ENCODE data around the gene KCNQ4. TPM values are rescaled to one million over a fixed set of nuclear protein-coding genes. Genes with fewer than 3 reads are reported as not detected.

The KCNQ4 gene
- total and polyA plus RNA-seq, 2 experiments from 2014 or later = 1.3 to 3.0 TPM

- Mint-ChIP-seq H3K4me3 (peak overlapping the region; percentile 6; the same call in 1 of the 3 replicates), H3K27me3 (ENCODE audit: insufficient read depth, low read depth, poor library complexity) (peaks cover 15% of the 10 kb centered on the region), H3K36me3 (ENCODE audit: low read depth) (no peaks in the 10 kb centered on the region; the same call in 2 of the 3 replicates), H3K27ac (peak overlapping the region; percentile 18), H3K4me1 (peaks cover 21% of the 10 kb centered on the region), H3K9me3 (no peaks in the 10 kb centered on the region)
- Histone ChIP-seq H4K20me1 (replicated peaks; ENCODE audit: insufficient read depth) (no peaks in the 10 kb centered on the region), H3K79me2 (replicated peaks; ENCODE audit: insufficient read depth) (no peaks in the 10 kb centered on the region), H3K27me3 (ENCODE audit: insufficient read depth) (no peaks in the 10 kb centered on the region), H3K4me2 (peak overlapping the region; percentile 35), H3K36me3 (ENCODE audit: insufficient read depth) (no peaks in the 10 kb centered on the region), H3K27ac (ENCODE audit: low read depth) (peak overlapping the region; percentile 52; the same call in 1 of the 2 replicates), H3K4me1 (ENCODE audit: insufficient read depth) (peaks cover 15% of the 10 kb centered on the region), H3F3A (replicated peaks; ENCODE audit: low read depth) (no peaks in the 10 kb centered on the region), H3K9me2 (ENCODE audit: insufficient read depth) (no peaks in the 10 kb centered on the region), H2AFZ (no peak overlapping the region; the same call in 1 of the 2 replicates), H3K4me3 (no peak overlapping the region)
- peak; percentile 46 for ATAC-seq
- DNase-seq (ENCODE audit: low spot score) = peak; percentile 70
- no peak for TF ChIP-seq REST (IDR thresholded peaks at IDR 0.05; ENCODE audit: unreplicated experiment)
- no peak for TF ChIP-seq CREB1 (CRISPR knock-in tag; IDR thresholded peaks at IDR 0.05; ENCODE audit: low read depth)
- TF ChIP-seq CTCF (conservative IDR thresholded peaks at IDR 0.05; ENCODE audit: low read depth in 2 of 2) = no peak
- no peak for TF ChIP-seq STAT1 (IDR thresholded peaks at IDR 0.05; ENCODE audit: unreplicated experiment)
- no peak for TF ChIP-seq EZH2phosphoT487 (IDR thresholded peaks at IDR 0.05; ENCODE audit: unreplicated experiment)
These were observed 41.2 kb downstream of the KCNQ4 start for GRCh38 chr1:40824591-40825434.

GRCh38 chr1:40825435-40825788 lies 41.8 kb downstream of the KCNQ4 start:
- Histone ChIP-seq H4K20me1 (replicated peaks; ENCODE audit: insufficient read depth) (no peaks in the 10 kb centered on the region), H3K4me2 (peak overlapping the region; percentile 35; the same call in 1 of the 2 replicates), H2AFZ (no peak overlapping the region; the same call in 1 of the 2 replicates), H3K36me3 (ENCODE audit: insufficient read depth) (no peaks in the 10 kb centered on the region), H3K79me2 (replicated peaks; ENCODE audit: insufficient read depth) (no peaks in the 10 kb centered on the region), H3K27ac (ENCODE audit: low read depth) (peak overlapping the region; percentile 52; the same call in 1 of the 2 replicates), H3K27me3 (ENCODE audit: insufficient read depth) (no peaks in the 10 kb centered on the region), H3K4me1 (ENCODE audit: insufficient read depth) (peaks cover 15% of the 10 kb centered on the region), H3F3A (replicated peaks; ENCODE audit: low read depth) (no peaks in the 10 kb centered on the region), H3K4me3 (no peak overlapping the region), H3K9me2 (ENCODE audit: insufficient read depth) (no peaks in the 10 kb centered on the region)
- Mint-ChIP-seq H3K36me3 (ENCODE audit: low read depth) (no peaks in the 10 kb centered on the region; the same call in 2 of the 3 replicates), H3K4me3 (no peak overlapping the region), H3K9me3 (no peaks in the 10 kb centered on the region), H3K27me3 (ENCODE audit: insufficient read depth, low read depth, poor library complexity) (peaks cover 13% of the 10 kb centered on the region), H3K4me1 (peaks cover 21% of the 10 kb centered on the region), H3K27ac (peak overlapping the region; percentile 18)
- DNase-seq (ENCODE audit: low spot score) (no peak), ATAC-seq (peak; percentile 61)
- TF ChIP-seq STAT1 (IDR thresholded peaks at IDR 0.05; ENCODE audit: unreplicated experiment) = no peak
- TF ChIP-seq CREB1 (CRISPR knock-in tag; IDR thresholded peaks at IDR 0.05; ENCODE audit: low read depth) = no peak
- no peak for TF ChIP-seq CTCF (conservative IDR thresholded peaks at IDR 0.05; ENCODE audit: low read depth in 2 of 2)
- no peak for TF ChIP-seq EZH2phosphoT487 (IDR thresholded peaks at IDR 0.05; ENCODE audit: unreplicated experiment)
- TF ChIP-seq NANOG (IDR thresholded peaks at IDR 0.05; ENCODE audit: borderline replicate concordance) = no peak
- no peak for TF ChIP-seq REST (IDR thresholded peaks at IDR 0.05; ENCODE audit: unreplicated experiment)
- TF ChIP-seq JUNB (IDR thresholded peaks at IDR 0.05; ENCODE audit: unreplicated experiment) = no peak
- no peak for TF ChIP-seq ZNF114 (CRISPR knock-in tag; IDR thresholded peaks at IDR 0.05)
- TF ChIP-seq EZH2 (IDR thresholded peaks at IDR 0.05; ENCODE audit: low read depth, unreplicated experiment) = no peak
- TF ChIP-seq ZNF331 (CRISPR knock-in tag; IDR thresholded peaks at IDR 0.05; ENCODE audit: low read depth) = no peak

Data from GM23338 (cell line).